Gastrocnemius medialis (tissue), 4 donors: ENCODE measurements around the gene EVX2.

Source experiments
- CTCF ChIP-seq, 5 experiments: fragments of 450-650 bp in 3 of 5; fragments of 200-600 bp in 2 of 5; sonication (generic) in 2 of 5; IDR thresholded peaks in 4 of 5; conservative IDR thresholded peaks in 1 of 5; 1 replicate in 4 of 5; 2 replicates in 1 of 5; pipeline ENCODE4 v1.5.1; 2016 to 2019; ENCODE audit warnings: antibody characterized with exemption in 5 of 5, mild to moderate bottlenecking in 3 of 5, moderate library complexity in 3 of 5
- POLR2A ChIP-seq, 2 donors: fragments of 450-650 bp; IDR thresholded peaks; one replicate each; pipeline ENCODE4 v1.6.1; 2017; ENCODE audit warnings: antibody characterized with exemption in 2 of 2, mild to moderate bottlenecking in 2 of 2, moderate library complexity in 2 of 2

GRCh38 chr2:176099159-176099727 is 15.5 kb upstream of the EVX2 start:
- TF ChIP-seq CTCF (IDR thresholded peaks at IDR 0.05 in 4 of 5, conservative IDR thresholded peaks at IDR 0.05 in 1 of 5): no peak
- no peak for TF ChIP-seq POLR2A (IDR thresholded peaks at IDR 0.05)
